HEK293 (cell line): ENCODE measurements around the gene TM2D3.

Source experiments
- CTCF ChIA-PET: fragments of 350-600 bp; formaldehyde crosslinking; extraction: SDS; loops from one replicate; lab custom pipeline; 2021; ENCODE audit warnings: antibody characterized with exemption; lab: Yijun Ruan, JAX
- POLR2A ChIA-PET: fragments of 300-600 bp; formaldehyde crosslinking; extraction: SDS; loops from one replicate; lab custom pipeline; 2020; ENCODE audit warnings: antibody characterized with exemption, inconsistent platforms; lab: Yijun Ruan, JAX
- H3K27ac ChIP-seq: fragments of 200-500 bp; sonication (Bioruptor generic); 2 replicates; pipeline ENCODE4 v1.5.1; 2014; ENCODE audit warnings: low read depth, low read length, control low read depth, inconsistent platforms; ENCODE audit errors: extremely low read depth
- H3K36me3 ChIP-seq, 2 experiments: fragments of 200-500 bp in 1 of 2; sonication (Bioruptor generic) in 1 of 2; 1 replicate in 1 of 2; 2 replicates in 1 of 2; pipeline ENCODE4 v1.5.1; 2014 to 2017; ENCODE audit warnings: inconsistent platforms in 2 of 2, low read length in 2 of 2; ENCODE audit not compliant: control insufficient read depth in 2 of 2, insufficient read depth in 1 of 2
- H3K4me1 ChIP-seq: fragments of 200-500 bp; sonication (Bioruptor generic); 2 replicates; pipeline ENCODE4 v1.5.1; 2014; ENCODE audit warnings: mild to moderate bottlenecking, low read length, inconsistent platforms; ENCODE audit not compliant: control insufficient read depth, insufficient read depth
- H3K4me3 ChIP-seq: 2 replicates; pipeline ENCODE4 v1.5.1; 2011; ENCODE audit warnings: low read depth, mild to moderate bottlenecking, control low read depth, low read length, moderate library complexity
- H3K9me3 ChIP-seq: fragments of 200-500 bp; sonication (Bioruptor generic); 2 replicates; pipeline ENCODE4 v1.5.1; 2014; ENCODE audit warnings: low read depth, low read length, inconsistent platforms; ENCODE audit not compliant: control insufficient read depth, insufficient read depth
- EGR2 ChIP-seq: fragments of 450-650 bp; formaldehyde crosslinking; IDR thresholded peaks from 2 replicates; pipeline ENCODE4 v1.5.1; 2016; ENCODE audit warnings: low read depth, missing biosample characterization, missing genetic modification characterization
- HOXA7 ChIP-seq: sonication (generic); formaldehyde crosslinking; IDR thresholded peaks from 2 replicates; pipeline ENCODE4 v1.8.1; 2022; ENCODE audit warnings: missing genetic modification reagents, borderline replicate concordance
- HOXD13 ChIP-seq: sonication (generic); formaldehyde crosslinking; IDR thresholded peaks from 2 replicates; pipeline ENCODE4 v1.8.0; 2022; ENCODE audit warnings: missing genetic modification reagents, borderline replicate concordance
- KLF10 ChIP-seq: fragments of 450-650 bp; IDR thresholded peaks from 2 replicates; pipeline ENCODE4 v1.5.1; 2018; ENCODE audit warnings: missing biosample characterization, mild to moderate bottlenecking, missing genetic modification characterization
- PRDM1 ChIP-seq: fragments of 450-650 bp; formaldehyde crosslinking; IDR thresholded peaks from 2 replicates; pipeline ENCODE4; 2016; ENCODE audit warnings: missing biosample characterization, missing genetic modification characterization
- PRDM6 ChIP-seq: fragments of 450-650 bp; formaldehyde crosslinking; IDR thresholded peaks from 2 replicates; pipeline ENCODE4 v1.5.1; 2017; ENCODE audit warnings: missing biosample characterization, missing genetic modification characterization
- SETDB1 ChIP-seq: IDR thresholded peaks from one replicate; pipeline ENCODE4 v1.6.1; 2017; ENCODE audit warnings: mild to moderate bottlenecking, low read length, moderate library complexity, mixed read lengths; ENCODE audit not compliant: insufficient read length
- ZBTB20 ChIP-seq: fragments of 450-650 bp; formaldehyde crosslinking; IDR thresholded peaks from 2 replicates; pipeline ENCODE4 v1.5.1; 2016; ENCODE audit warnings: missing biosample characterization, missing genetic modification characterization
- ZBTB6 ChIP-seq: fragments of 450-650 bp; formaldehyde crosslinking; IDR thresholded peaks from 2 replicates; pipeline ENCODE4 v1.5.1; 2017; ENCODE audit warnings: missing biosample characterization, missing genetic modification characterization
- ZFHX2 ChIP-seq: fragments of 450-650 bp; formaldehyde crosslinking; conservative IDR thresholded peaks from 2 replicates; pipeline ENCODE4 v1.5.1; 2016; ENCODE audit warnings: missing biosample characterization, missing genetic modification characterization
- ZNF114 ChIP-seq: fragments of 450-650 bp; formaldehyde crosslinking; IDR thresholded peaks from 2 replicates; pipeline ENCODE4 v1.5.0; 2017; ENCODE audit warnings: missing biosample characterization, missing genetic modification characterization
- ZNF157 ChIP-seq: fragments of 450-650 bp; formaldehyde crosslinking; IDR thresholded peaks from 2 replicates; pipeline ENCODE4 v1.5.1; 2016; ENCODE audit warnings: missing biosample characterization, missing genetic modification characterization
- ZNF174 ChIP-seq: fragments of 450-650 bp; formaldehyde crosslinking; IDR thresholded peaks from 2 replicates; pipeline ENCODE4 v1.5.0; 2017; ENCODE audit warnings: missing biosample characterization, mild to moderate bottlenecking, missing genetic modification characterization
- ZNF19 ChIP-seq: fragments of 450-650 bp; formaldehyde crosslinking; IDR thresholded peaks from 2 replicates; pipeline ENCODE4; 2016; ENCODE audit warnings: missing biosample characterization, missing genetic modification characterization, low read depth
- ZNF211 ChIP-seq: fragments of 450-650 bp; formaldehyde crosslinking; IDR thresholded peaks from 2 replicates; pipeline ENCODE4 v1.5.1; 2016; ENCODE audit warnings: low read depth, missing biosample characterization, missing genetic modification characterization
- ZNF37A ChIP-seq: fragments of 450-650 bp; IDR thresholded peaks from 2 replicates; pipeline ENCODE4 v1.5.1; 2018; ENCODE audit warnings: missing biosample characterization, missing genetic modification characterization
- ZNF473 ChIP-seq: fragments of 450-650 bp; formaldehyde crosslinking; IDR thresholded peaks from 2 replicates; pipeline ENCODE4 v1.5.1; 2017; ENCODE audit warnings: missing biosample characterization, missing genetic modification characterization
- ZNF621 ChIP-seq: fragments of 450-650 bp; formaldehyde crosslinking; IDR thresholded peaks from 2 replicates; pipeline ENCODE4 v1.5.1; 2017; ENCODE audit warnings: missing biosample characterization, missing genetic modification characterization
- ZNF785 ChIP-seq: fragments of 450-650 bp; formaldehyde crosslinking; IDR thresholded peaks from 2 replicates; pipeline ENCODE4 v1.5.1; 2016; ENCODE audit warnings: missing biosample characterization, missing genetic modification characterization
- ZNF792 ChIP-seq: fragments of 450-650 bp; formaldehyde crosslinking; IDR thresholded peaks from 2 replicates; pipeline ENCODE4 v1.5.1; 2016; ENCODE audit warnings: missing biosample characterization, missing genetic modification characterization
- TF ChIP-seq, protein P1 (sequence below): fragments of 450-650 bp; formaldehyde crosslinking; IDR thresholded peaks from 2 replicates; pipeline ENCODE4 v1.5.1; 2016; ENCODE audit warnings: missing biosample characterization, missing genetic modification characterization, borderline replicate concordance
- TF ChIP-seq, protein P2 (sequence below): fragments of 450-650 bp; formaldehyde crosslinking; IDR thresholded peaks from 2 replicates; pipeline ENCODE4 v1.5.1; 2016; ENCODE audit warnings: missing biosample characterization, missing genetic modification characterization
- TF ChIP-seq, protein P3 (sequence below): fragments of 450-650 bp; formaldehyde crosslinking; IDR thresholded peaks from 2 replicates; pipeline ENCODE4 v1.5.1; 2017; ENCODE audit warnings: missing biosample characterization, missing genetic modification characterization

The TM2D3 gene

DNA sequence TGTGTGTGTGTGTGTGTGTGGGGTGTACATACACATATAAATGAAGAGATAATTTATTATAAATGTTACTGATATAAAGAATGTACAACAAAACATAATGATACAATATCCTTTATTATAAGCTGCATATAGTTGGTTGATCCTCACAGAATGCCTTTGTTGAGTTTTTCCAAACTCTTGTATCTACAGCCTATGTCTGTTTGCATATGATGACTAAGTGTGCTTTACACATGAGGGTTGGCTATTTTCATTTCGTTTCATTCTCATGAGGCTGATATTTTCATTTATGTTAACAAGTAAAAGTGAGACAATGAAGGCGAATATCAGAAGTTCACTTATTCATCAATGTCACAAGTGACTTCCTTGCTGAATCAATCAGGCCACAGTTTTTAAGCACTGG, 45.1 kb downstream of the TM2D3 start:
- POLR2A ChIA-PET, result interaction anchor here (0.7 kb wide), 1 partner anchor 76 kb away, joined by 3 read pairs; no protein-coding TSS in a partner anchor
- CTCF ChIA-PET, result interaction anchor here (0.6 to 3.5 kb wide), 4 partner anchors 27 to 81 kb away, joined by 3 to 15 read pairs (median 4); no protein-coding TSS in a partner anchor
- Histone ChIP-seq H3K9me3 (no peaks in the 10 kb centered on the region; the same call in 1 of the 2 replicates), H3K27ac (no peak overlapping the region), H3K4me1 (no peaks in the 10 kb centered on the region), H3K4me3 (no peak overlapping the region), H3K36me3 (peaks cover 5 to 14% of the 10 kb centered on the region in 2 experiments; a peak in 1 of 3 replicates)
- TF ChIP-seq, protein P1, sequence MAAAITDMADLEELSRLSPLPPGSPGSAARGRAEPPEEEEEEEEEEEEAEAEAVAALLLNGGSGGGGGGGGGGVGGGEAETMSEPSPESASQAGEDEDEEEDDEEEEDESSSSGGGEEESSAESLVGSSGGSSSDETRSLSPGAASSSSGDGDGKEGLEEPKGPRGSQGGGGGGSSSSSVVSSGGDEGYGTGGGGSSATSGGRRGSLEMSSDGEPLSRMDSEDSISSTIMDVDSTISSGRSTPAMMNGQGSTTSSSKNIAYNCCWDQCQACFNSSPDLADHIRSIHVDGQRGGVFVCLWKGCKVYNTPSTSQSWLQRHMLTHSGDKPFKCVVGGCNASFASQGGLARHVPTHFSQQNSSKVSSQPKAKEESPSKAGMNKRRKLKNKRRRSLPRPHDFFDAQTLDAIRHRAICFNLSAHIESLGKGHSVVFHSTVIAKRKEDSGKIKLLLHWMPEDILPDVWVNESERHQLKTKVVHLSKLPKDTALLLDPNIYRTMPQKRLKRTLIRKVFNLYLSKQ (tag by site-specific recombination), result no peak
- no peak for TF ChIP-seq ZNF174 (tag by site-specific recombination)
- TF ChIP-seq ZNF792 (tag by site-specific recombination), result no peak
- TF ChIP-seq ZNF621, result no peak
- TF ChIP-seq, protein P2, sequence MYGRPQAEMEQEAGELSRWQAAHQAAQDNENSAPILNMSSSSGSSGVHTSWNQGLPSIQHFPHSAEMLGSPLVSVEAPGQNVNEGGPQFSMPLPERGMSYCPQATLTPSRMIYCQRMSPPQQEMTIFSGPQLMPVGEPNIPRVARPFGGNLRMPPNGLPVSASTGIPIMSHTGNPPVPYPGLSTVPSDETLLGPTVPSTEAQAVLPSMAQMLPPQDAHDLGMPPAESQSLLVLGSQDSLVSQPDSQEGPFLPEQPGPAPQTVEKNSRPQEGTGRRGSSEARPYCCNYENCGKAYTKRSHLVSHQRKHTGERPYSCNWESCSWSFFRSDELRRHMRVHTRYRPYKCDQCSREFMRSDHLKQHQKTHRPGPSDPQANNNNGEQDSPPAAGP (tag by site-specific recombination), result no peak
- no peak for TF ChIP-seq HOXA7 (CRISPR knock-in tag)
- TF ChIP-seq ZNF37A (tag by site-specific recombination), result no peak
- TF ChIP-seq ZNF114 (tag by site-specific recombination), result no peak
- no peak for TF ChIP-seq ZNF785 (tag by site-specific recombination)
- no peak for TF ChIP-seq ZNF473 (tag by site-specific recombination)
- no peak for TF ChIP-seq HOXD13 (CRISPR knock-in tag)

DNA sequence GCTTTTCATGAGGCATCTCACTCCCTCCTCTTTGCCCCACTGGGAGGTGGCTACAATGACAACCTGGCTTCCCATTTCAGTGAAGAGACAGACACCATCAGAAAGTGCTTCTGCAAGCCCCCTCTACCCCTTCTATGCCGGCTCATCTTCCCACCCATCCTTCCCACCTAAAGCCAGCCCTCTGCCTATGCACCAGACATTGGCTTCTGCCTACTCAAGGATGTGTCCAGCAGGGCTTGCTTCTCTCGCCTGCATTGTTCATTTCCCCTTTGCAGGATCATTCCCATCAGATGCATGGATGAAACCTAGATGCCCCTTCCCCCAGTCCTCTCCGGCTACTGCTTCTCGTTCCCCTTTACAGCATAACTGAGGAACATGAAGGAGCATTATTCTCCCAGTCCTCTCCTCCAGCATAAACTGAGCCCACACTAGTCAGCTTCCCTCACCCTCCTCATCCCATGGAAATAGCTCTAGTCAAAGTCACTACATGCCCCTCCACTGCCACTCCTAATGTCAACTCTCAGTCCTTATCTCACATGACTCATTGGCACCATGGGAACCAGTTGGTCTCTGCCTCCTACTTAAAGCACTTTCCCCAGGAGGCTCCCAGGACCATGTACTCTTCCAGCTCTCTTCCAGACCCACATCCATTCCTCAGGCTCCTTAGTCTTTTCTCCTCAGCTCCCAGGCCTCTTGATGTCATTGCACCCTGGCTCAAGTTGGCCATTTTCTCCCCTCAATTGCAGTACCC, 47.9 kb downstream of the TM2D3 start:
- Histone ChIP-seq H3K4me3 (no peak overlapping the region), H3K27ac (no peak overlapping the region), H3K9me3 (peaks cover 2% of the 10 kb centered on the region), H3K36me3 (peaks cover 5 to 8% of the 10 kb centered on the region in 2 experiments; a peak in 1 of 3 replicates), H3K4me1 (no peaks in the 10 kb centered on the region)
- TF ChIP-seq ZNF211 (tag by site-specific recombination) (no peak), ZNF19 (no peak), SETDB1 (peak; percentile 30), ZBTB20 (tag by site-specific recombination) (no peak), EGR2 (tag by site-specific recombination) (peak; percentile 53; the same call in 1 of the 2 replicates), ZFHX2 (tag by site-specific recombination) (peak; percentile 58)
- TF ChIP-seq, protein P2 (tag by site-specific recombination), result peak; percentile 43; the same call in 1 of the 2 replicates
- ChIA-PET POLR2A (no interaction called here), CTCF (no interaction called here)

DNA sequence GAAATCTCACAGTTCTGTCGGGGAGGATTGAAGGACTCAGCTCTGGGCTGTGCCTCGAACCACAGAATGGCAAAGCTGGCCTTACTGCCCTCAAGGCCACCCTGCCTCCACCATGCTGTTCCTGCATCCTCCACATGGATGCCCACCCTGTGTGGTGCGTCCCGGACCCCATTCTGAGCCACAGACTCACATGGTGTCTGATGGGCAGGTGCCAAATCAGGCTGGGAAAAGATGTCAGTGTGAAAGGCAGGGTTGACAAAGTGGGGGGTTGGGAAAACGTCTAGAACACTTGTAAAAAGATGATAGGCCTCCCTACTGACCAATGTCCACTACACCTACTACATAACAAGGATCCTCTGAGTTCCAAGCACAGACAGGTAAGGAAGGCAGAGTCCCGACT, 49.4 kb downstream of the TM2D3 start:
- H3K36me3 ChIP-seq, result peaks cover 5 to 8% of the 10 kb centered on the region in 2 experiments; a peak in 1 of 3 replicates
- no peak overlapping the region for H3K27ac ChIP-seq
- H3K9me3 ChIP-seq, result peaks cover 4% of the 10 kb centered on the region
- CTCF ChIA-PET, result interaction anchor here (1.0 kb wide), 1 partner anchor 39 kb away, joined by 3 read pairs; no protein-coding TSS in a partner anchor
- POLR2A ChIA-PET, result no interaction called here
- no peak overlapping the region for H3K4me3 ChIP-seq
- H3K4me1 ChIP-seq, result no peaks in the 10 kb centered on the region
- no peak for TF ChIP-seq ZNF157 (tag by site-specific recombination)
- TF ChIP-seq PRDM1 (tag by site-specific recombination), result no peak
- TF ChIP-seq ZBTB6 (tag by site-specific recombination), result no peak
- TF ChIP-seq KLF10 (tag by site-specific recombination), result no peak
- TF ChIP-seq PRDM6 (tag by site-specific recombination), result no peak
- TF ChIP-seq, protein P3, sequence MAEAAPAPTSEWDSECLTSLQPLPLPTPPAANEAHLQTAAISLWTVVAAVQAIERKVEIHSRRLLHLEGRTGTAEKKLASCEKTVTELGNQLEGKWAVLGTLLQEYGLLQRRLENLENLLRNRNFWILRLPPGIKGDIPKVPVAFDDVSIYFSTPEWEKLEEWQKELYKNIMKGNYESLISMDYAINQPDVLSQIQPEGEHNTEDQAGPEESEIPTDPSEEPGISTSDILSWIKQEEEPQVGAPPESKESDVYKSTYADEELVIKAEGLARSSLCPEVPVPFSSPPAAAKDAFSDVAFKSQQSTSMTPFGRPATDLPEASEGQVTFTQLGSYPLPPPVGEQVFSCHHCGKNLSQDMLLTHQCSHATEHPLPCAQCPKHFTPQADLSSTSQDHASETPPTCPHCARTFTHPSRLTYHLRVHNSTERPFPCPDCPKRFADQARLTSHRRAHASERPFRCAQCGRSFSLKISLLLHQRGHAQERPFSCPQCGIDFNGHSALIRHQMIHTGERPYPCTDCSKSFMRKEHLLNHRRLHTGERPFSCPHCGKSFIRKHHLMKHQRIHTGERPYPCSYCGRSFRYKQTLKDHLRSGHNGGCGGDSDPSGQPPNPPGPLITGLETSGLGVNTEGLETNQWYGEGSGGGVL (tag by site-specific recombination), result no peak
